Neural cell (in vitro differentiated cells): ENCODE data around the gene AMZ2. TPM values are rescaled to one million over a fixed set of nuclear protein-coding genes. Genes with fewer than 3 reads are reported as not detected.

ENCODE experiments used
- H2AFZ ChIP-seq: fragments of 200-600, 300-800 bp; sonication (generic), shearing (Covaris generic); 2 replicates; pipeline ENCODE4 v1.6.0; 2014; ENCODE audit warnings: low read depth, mild to moderate bottlenecking, antibody characterized with exemption, low read length, moderate library complexity
- H3F3A ChIP-seq: fragments of 200-600 bp; shearing (Covaris generic); 2 replicates; pipeline ENCODE4 v1.6.1; 2016; ENCODE audit warnings: mild to moderate bottlenecking, moderate library complexity, mixed read lengths, antibody characterized with exemption, low read length; ENCODE audit not compliant: insufficient read depth, poor library complexity, severe bottlenecking
- H3K27ac ChIP-seq: fragments of 200-600, 300-800 bp; sonication (generic), shearing (Covaris generic); 2 replicates; pipeline ENCODE4 v1.5.1; 2014; ENCODE audit warnings: mild to moderate bottlenecking, low read length, moderate library complexity
- H3K27me3 ChIP-seq: fragments of 300-800, 200-600 bp; sonication (generic), shearing (Covaris generic); 2 replicates; pipeline ENCODE4 v1.6.0; 2014; ENCODE audit warnings: mild to moderate bottlenecking, low read depth, low read length, moderate library complexity; ENCODE audit not compliant: insufficient read depth
- H3K36me3 ChIP-seq: fragments of 300-800, 200-600 bp; sonication (generic), shearing (Covaris generic); 2 replicates; pipeline ENCODE4 v1.5.1; 2014; ENCODE audit warnings: mild to moderate bottlenecking, antibody characterized with exemption, low read length, moderate library complexity; ENCODE audit not compliant: insufficient read depth
- H3K4me2 ChIP-seq: fragments of 300-800, 200-600 bp; sonication (generic), shearing (Covaris generic); 2 replicates; pipeline ENCODE4 v1.6.0; 2014; ENCODE audit warnings: mild to moderate bottlenecking, low read length
- H3K4me3 ChIP-seq: fragments of 300-800, 200-600 bp; sonication (generic), shearing (Covaris generic); 2 replicates; pipeline ENCODE4 v1.5.1; 2014; ENCODE audit warnings: mild to moderate bottlenecking, low read length, moderate library complexity
- H3K79me2 ChIP-seq: fragments of 200-600 bp; shearing (Covaris generic); replicated peaks from 2 replicates; pipeline ENCODE4 v1.6.0; 2014; ENCODE audit warnings: mild to moderate bottlenecking, low read length, moderate library complexity; ENCODE audit not compliant: insufficient read depth
- H3K9ac ChIP-seq: fragments of 300-800, 200-600 bp; sonication (generic), shearing (Covaris generic); 2 replicates; pipeline ENCODE4 v1.6.1; 2016; ENCODE audit warnings: mild to moderate bottlenecking, low read length, mixed read lengths
- H3K9me2 ChIP-seq: fragments of 200-600 bp; shearing (Covaris generic); 2 replicates; pipeline ENCODE4 v1.6.1; 2016; ENCODE audit warnings: mild to moderate bottlenecking, low read length, mixed read lengths; ENCODE audit not compliant: insufficient read depth
- H3K9me3 ChIP-seq: fragments of 200-600, 300-800 bp; sonication (generic), shearing (Covaris generic); 2 replicates; pipeline ENCODE4 v1.6.1; 2016; ENCODE audit warnings: mild to moderate bottlenecking, mixed run types, low read length, moderate library complexity, mixed read lengths
- H4K20me1 ChIP-seq: fragments of 200-600 bp; shearing (Covaris generic); 2 replicates; pipeline ENCODE4 v1.6.1; 2016; ENCODE audit warnings: mild to moderate bottlenecking, mixed run types; ENCODE audit not compliant: insufficient read depth
- EP300 ChIP-seq: fragments of 450-650 bp; conservative IDR thresholded peaks from 2 replicates; pipeline ENCODE4 v1.6.1; 2014; ENCODE audit warnings: antibody characterized with exemption, mild to moderate bottlenecking, moderate library complexity; ENCODE audit not compliant: poor library complexity, severe bottlenecking
- EZH2 ChIP-seq: fragments of 200-600, 300-800 bp; shearing (Covaris generic), sonication (generic); IDR thresholded peaks from 2 replicates; pipeline ENCODE4 v1.6.1; 2014; ENCODE audit warnings: antibody characterized with exemption, low read length, borderline replicate concordance, mild to moderate bottlenecking; ENCODE audit not compliant: insufficient read depth, poor library complexity, severe bottlenecking
- MXI1 ChIP-seq: fragments of 450-650 bp; conservative IDR thresholded peaks from 2 replicates; pipeline ENCODE4 v1.6.1; 2014; ENCODE audit warnings: antibody characterized with exemption, mild to moderate bottlenecking; ENCODE audit not compliant: poor library complexity, severe bottlenecking
- POLR2AphosphoS5 ChIP-seq: IDR thresholded peaks from 2 replicates; pipeline ENCODE4 v1.6.1; 2012
- RAD21 ChIP-seq: fragments of 450-650 bp; conservative IDR thresholded peaks from 2 replicates; pipeline ENCODE4 v1.6.1; 2014; ENCODE audit warnings: antibody characterized with exemption, mild to moderate bottlenecking, moderate library complexity
- SMC3 ChIP-seq: fragments of 450-650 bp; conservative IDR thresholded peaks from 2 replicates; pipeline ENCODE4 v1.6.1; 2014; ENCODE audit warnings: antibody characterized with exemption, mild to moderate bottlenecking, moderate library complexity; ENCODE audit not compliant: poor library complexity
- TAF1 ChIP-seq: IDR thresholded peaks from 2 replicates; pipeline ENCODE4 v1.6.1; 2012; ENCODE audit warnings: low read depth
- polyA plus RNA-seq: library from polyadenylated mRNA; depleted of rRNA; stranded (reverse); fragments of >200 nt; gene quantifications from 2 replicates; pipeline ENCODE4 v1.2.3, GENCODE V29; 2014
- TF ChIP-seq, protein P1 (sequence below): IDR thresholded peaks from 2 replicates; pipeline ENCODE4 v1.6.1; 2012; ENCODE audit warnings: borderline replicate concordance
- TF ChIP-seq, protein P2 (sequence below): fragments of 450-650 bp; IDR thresholded peaks from 2 replicates; pipeline ENCODE4 v1.5.1; 2014; ENCODE audit warnings: antibody characterized with exemption, mild to moderate bottlenecking, moderate library complexity; ENCODE audit not compliant: poor library complexity, severe bottlenecking

AMZ2 gene
- polyA plus RNA-seq, 1 donor from 2014 or later = 158 TPM

DNA sequence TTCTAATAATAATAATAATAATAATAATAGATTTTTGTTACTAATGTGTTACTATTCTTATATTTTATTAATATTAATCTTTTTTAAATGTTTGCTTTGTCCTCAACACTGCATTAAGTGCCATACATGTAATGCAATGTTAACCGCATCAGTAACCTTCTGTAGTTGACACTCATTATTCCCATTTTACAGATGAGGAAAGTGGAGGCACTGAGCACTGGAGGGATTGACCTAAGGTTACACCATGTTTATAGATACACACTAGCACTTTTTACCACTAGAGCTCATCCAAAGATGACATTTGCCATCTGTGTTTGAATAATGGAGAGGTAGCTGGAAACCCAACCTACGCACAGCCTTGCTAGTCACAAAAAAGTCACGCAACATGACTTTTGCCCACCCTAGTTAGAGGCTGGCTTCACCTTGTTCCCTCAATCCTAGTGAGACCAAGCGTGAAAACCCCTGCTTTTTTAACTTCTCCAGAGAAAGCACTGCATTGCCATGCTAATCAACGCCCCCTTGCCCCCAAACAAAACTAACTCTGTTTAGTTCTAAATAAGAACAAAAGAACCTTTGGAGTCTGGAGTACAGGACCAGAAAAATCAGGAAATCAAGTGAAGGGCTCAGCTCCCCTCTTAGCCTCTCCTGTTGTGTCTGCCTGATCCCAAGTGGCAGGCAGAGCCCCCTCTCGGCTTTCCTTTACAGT, 45.8 kb downstream of the AMZ2 start:
- H3K9me2 ChIP-seq = no peaks in the 10 kb centered on the region
- H3K36me3 ChIP-seq = no peaks in the 10 kb centered on the region
- H3K9me3 ChIP-seq = no peaks in the 10 kb centered on the region
- no peaks in the 10 kb centered on the region for H3F3A ChIP-seq
- no peak overlapping the region for H2AFZ ChIP-seq
- no peak overlapping the region for H3K9ac ChIP-seq
- H3K27me3 ChIP-seq = peaks cover 4% of the 10 kb centered on the region
- H3K79me2 ChIP-seq = no peaks in the 10 kb centered on the region
- TF ChIP-seq TAF1 (no peak), SMC3 (no peak), RAD21 (no peak), EP300 (no peak), EZH2 (no peak), POLR2AphosphoS5 (no peak), MXI1 (no peak)
- TF ChIP-seq, protein P1, sequence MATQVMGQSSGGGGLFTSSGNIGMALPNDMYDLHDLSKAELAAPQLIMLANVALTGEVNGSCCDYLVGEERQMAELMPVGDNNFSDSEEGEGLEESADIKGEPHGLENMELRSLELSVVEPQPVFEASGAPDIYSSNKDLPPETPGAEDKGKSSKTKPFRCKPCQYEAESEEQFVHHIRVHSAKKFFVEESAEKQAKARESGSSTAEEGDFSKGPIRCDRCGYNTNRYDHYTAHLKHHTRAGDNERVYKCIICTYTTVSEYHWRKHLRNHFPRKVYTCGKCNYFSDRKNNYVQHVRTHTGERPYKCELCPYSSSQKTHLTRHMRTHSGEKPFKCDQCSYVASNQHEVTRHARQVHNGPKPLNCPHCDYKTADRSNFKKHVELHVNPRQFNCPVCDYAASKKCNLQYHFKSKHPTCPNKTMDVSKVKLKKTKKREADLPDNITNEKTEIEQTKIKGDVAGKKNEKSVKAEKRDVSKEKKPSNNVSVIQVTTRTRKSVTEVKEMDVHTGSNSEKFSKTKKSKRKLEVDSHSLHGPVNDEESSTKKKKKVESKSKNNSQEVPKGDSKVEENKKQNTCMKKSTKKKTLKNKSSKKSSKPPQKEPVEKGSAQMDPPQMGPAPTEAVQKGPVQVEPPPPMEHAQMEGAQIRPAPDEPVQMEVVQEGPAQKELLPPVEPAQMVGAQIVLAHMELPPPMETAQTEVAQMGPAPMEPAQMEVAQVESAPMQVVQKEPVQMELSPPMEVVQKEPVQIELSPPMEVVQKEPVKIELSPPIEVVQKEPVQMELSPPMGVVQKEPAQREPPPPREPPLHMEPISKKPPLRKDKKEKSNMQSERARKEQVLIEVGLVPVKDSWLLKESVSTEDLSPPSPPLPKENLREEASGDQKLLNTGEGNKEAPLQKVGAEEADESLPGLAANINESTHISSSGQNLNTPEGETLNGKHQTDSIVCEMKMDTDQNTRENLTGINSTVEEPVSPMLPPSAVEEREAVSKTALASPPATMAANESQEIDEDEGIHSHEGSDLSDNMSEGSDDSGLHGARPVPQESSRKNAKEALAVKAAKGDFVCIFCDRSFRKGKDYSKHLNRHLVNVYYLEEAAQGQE = no peak
- TF ChIP-seq, protein P2, sequence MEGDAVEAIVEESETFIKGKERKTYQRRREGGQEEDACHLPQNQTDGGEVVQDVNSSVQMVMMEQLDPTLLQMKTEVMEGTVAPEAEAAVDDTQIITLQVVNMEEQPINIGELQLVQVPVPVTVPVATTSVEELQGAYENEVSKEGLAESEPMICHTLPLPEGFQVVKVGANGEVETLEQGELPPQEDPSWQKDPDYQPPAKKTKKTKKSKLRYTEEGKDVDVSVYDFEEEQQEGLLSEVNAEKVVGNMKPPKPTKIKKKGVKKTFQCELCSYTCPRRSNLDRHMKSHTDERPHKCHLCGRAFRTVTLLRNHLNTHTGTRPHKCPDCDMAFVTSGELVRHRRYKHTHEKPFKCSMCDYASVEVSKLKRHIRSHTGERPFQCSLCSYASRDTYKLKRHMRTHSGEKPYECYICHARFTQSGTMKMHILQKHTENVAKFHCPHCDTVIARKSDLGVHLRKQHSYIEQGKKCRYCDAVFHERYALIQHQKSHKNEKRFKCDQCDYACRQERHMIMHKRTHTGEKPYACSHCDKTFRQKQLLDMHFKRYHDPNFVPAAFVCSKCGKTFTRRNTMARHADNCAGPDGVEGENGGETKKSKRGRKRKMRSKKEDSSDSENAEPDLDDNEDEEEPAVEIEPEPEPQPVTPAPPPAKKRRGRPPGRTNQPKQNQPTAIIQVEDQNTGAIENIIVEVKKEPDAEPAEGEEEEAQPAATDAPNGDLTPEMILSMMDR = no peak
- H3K4me3 ChIP-seq = peak overlapping the region; percentile 82
- no peak overlapping the region for H3K27ac ChIP-seq
- H3K4me2 ChIP-seq = peak overlapping the region; percentile 53
- peaks cover 3% of the 10 kb centered on the region for H4K20me1 ChIP-seq

DNA sequence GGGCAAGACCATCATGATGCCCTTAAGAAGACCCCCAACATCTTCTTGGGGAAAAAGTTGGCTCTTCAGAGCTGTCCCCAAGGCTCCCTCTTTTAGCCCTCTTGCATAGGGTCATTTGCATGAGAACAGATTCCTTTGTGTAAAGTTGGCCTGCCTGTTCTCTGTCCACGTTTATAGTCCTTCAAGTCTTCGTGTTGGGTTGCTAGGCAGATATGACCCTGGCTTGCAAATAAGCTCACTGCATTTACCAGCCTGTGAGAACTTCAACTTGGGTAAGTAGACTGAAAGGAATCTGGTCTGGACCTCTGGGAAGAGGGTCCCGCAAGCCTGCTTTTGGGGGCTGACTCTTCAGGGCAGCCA, 46.3 kb downstream of the AMZ2 start:
- Histone ChIP-seq H3K27ac (no peak overlapping the region), H3K79me2 (no peaks in the 10 kb centered on the region), H3K9me3 (no peaks in the 10 kb centered on the region), H4K20me1 (peaks cover 3% of the 10 kb centered on the region), H3K9me2 (no peaks in the 10 kb centered on the region), H3F3A (no peaks in the 10 kb centered on the region), H3K4me2 (no peak overlapping the region), H3K36me3 (no peaks in the 10 kb centered on the region), H2AFZ (no peak overlapping the region), H3K27me3 (no peaks in the 10 kb centered on the region), H3K4me3 (no peak overlapping the region), H3K9ac (no peak overlapping the region)
- TF ChIP-seq, protein P1 = no peak
- TF ChIP-seq MXI1 (no peak), EZH2 (no peak), RAD21 (no peak), TAF1 (no peak), EP300 (no peak), POLR2AphosphoS5 (no peak), SMC3 (no peak)
- TF ChIP-seq, protein P2 = no peak
